Frontal cortex (tissue), 4 donors: ENCODE measurements around the gene STK39. TPM values are rescaled to one million over a fixed set of nuclear protein-coding genes. Genes with fewer than 3 reads are reported as not detected.

Experiments
- DNase-seq, 2 donors: peaks; one replicate each; pipeline ENCODE4 v3.0.0; 2012; ENCODE audit warnings: low spot score in 2 of 2
- FAIRE-seq: peaks from 2 replicates; lab custom pipeline; 2012; peaks lifted over from hg19 to GRCh38; lab: Jason Lieb, UNC
- total RNA-seq: library from RNA; depleted of rRNA; stranded (reverse); fragments of >200 nt; gene quantifications from one replicate; pipeline ENCODE4 v1.2.3, GENCODE V29; 2014
- donor health status: control.
- donor health status: control.
- donor health status: control.

Gene STK39
- total RNA-seq, 1 donor from 2014 or later = 46.1 TPM

GRCh38 chr2:167988296-167988695 is 259.1 kb downstream of the STK39 start:
- DNase-seq (no peak), FAIRE-seq (no peak)

- FAIRE-seq = no peak
- DNase-seq = no peak
These were observed 259.8 kb downstream of the STK39 start for GRCh38 chr2:167987558-167987957.

GRCh38 chr2:167987026-167987425 is 260.4 kb downstream of the STK39 start:
- DNase-seq (no peak), FAIRE-seq (no peak)

- DNase-seq = no peak
- no peak for FAIRE-seq
These were observed 261.2 kb downstream of the STK39 start for GRCh38 chr2:167986223-167986622.

GRCh38 chr2:167981945-167982344 is 265.4 kb downstream of the STK39 start:
- FAIRE-seq (no peak), DNase-seq (no peak)

- no peak for FAIRE-seq
These were observed 267.0 kb downstream of the STK39 start for GRCh38 chr2:167980439-167980838.

GRCh38 chr2:167972746-167973145 is 274.6 kb downstream of the STK39 start:
- DNase-seq (no peak), FAIRE-seq (no peak)

More at GRCh38 chr2:167980439-167980838, 267.0 kb downstream of the STK39 start:
- DNase-seq = no peak

- DNase-seq (no peak), FAIRE-seq (no peak)
These were observed 275.4 kb downstream of the STK39 start for GRCh38 chr2:167972020-167972419.

- no peak for FAIRE-seq
- no peak for DNase-seq
These were observed 280.2 kb downstream of the STK39 start for GRCh38 chr2:167966937-167967913.

- no peak for DNase-seq
- FAIRE-seq = no peak
These were observed 281.3 kb downstream of the STK39 start for GRCh38 chr2:167965907-167966761.

- peak; percentile 37 for FAIRE-seq
- no peak for DNase-seq
These were observed 282.6 kb downstream of the STK39 start for GRCh38 chr2:167964650-167965413.

- FAIRE-seq = no peak
These were observed 283.3 kb downstream of the STK39 start for GRCh38 chr2:167963899-167964649.

GRCh38 chr2:167962436-167963226 is 284.8 kb downstream of the STK39 start:
- DNase-seq (no peak), FAIRE-seq (no peak)

More at GRCh38 chr2:167963899-167964649, 283.3 kb downstream of the STK39 start:
- no peak for DNase-seq

- no peak for FAIRE-seq
- no peak for DNase-seq
These were observed 285.8 kb downstream of the STK39 start for GRCh38 chr2:167961536-167962048.

- FAIRE-seq (no peak), DNase-seq (no peak)
These were observed 287.2 kb downstream of the STK39 start for GRCh38 chr2:167960089-167960747.

- FAIRE-seq = no peak
These were observed 289.7 kb downstream of the STK39 start for GRCh38 chr2:167957662-167958061.

GRCh38 chr2:167955264-167955906 is 292.0 kb downstream of the STK39 start:
- DNase-seq (no peak), FAIRE-seq (no peak)

More at GRCh38 chr2:167957662-167958061, 289.7 kb downstream of the STK39 start:
- DNase-seq = no peak
